ENCODE measurements around the gene NUAK2.

The NUAK2 gene

GRCh38 chr1:205346956-205347574, 25.5 kb upstream of the NUAK2 start:
- DNase-seq (ENCODE audit: low read depth in 2 of 2, low spot score in 1 of 2) = no peak

GRCh38 chr1:205345761-205346160, 24.2 kb upstream of the NUAK2 start:
- DNase-seq (ENCODE audit: low read depth in 2 of 2, low spot score in 1 of 2) = no peak

GRCh38 chr1:205344066-205344928, 22.8 kb upstream of the NUAK2 start:
- peak in 1 of 2 donors; percentile 26 for DNase-seq (ENCODE audit: low read depth in 2 of 2, low spot score in 1 of 2)

GRCh38 chr1:205343431-205344065, 22.0 kb upstream of the NUAK2 start:
- no peak for DNase-seq (ENCODE audit: low read depth in 2 of 2, low spot score in 1 of 2)

- no peak for DNase-seq (ENCODE audit: low read depth in 2 of 2, low spot score in 1 of 2)
These were observed 21.4 kb upstream of the NUAK2 start for GRCh38 chr1:205342986-205343385.

- no peak for DNase-seq (ENCODE audit: low read depth in 2 of 2, low spot score in 1 of 2)
These were observed 19.1 kb upstream of the NUAK2 start for GRCh38 chr1:205340676-205341075.

GRCh38 chr1:205339717-205340116, 18.2 kb upstream of the NUAK2 start:
- no peak for DNase-seq (ENCODE audit: low read depth in 2 of 2, low spot score in 1 of 2)

GRCh38 chr1:205339197-205339702, 17.7 kb upstream of the NUAK2 start:
- no peak for DNase-seq (ENCODE audit: low read depth in 2 of 2, low spot score in 1 of 2)

GRCh38 chr1:205338011-205338410, 16.5 kb upstream of the NUAK2 start:
- no peak for DNase-seq (ENCODE audit: low read depth in 2 of 2, low spot score in 1 of 2)

- no peak for DNase-seq (ENCODE audit: low read depth in 2 of 2, low spot score in 1 of 2)
These were observed 15.9 kb upstream of the NUAK2 start for GRCh38 chr1:205337481-205337880.

- peak; percentile 41 to 49 for DNase-seq (ENCODE audit: low read depth in 2 of 2, low spot score in 1 of 2)
These were observed 14.1 kb upstream of the NUAK2 start for GRCh38 chr1:205335692-205336091.

GRCh38 chr1:205332015-205332791, 10.7 kb upstream of the NUAK2 start:
- DNase-seq (ENCODE audit: low read depth in 2 of 2, low spot score in 1 of 2) = no peak

GRCh38 chr1:205330150-205330549, 8.6 kb upstream of the NUAK2 start:
- DNase-seq (ENCODE audit: low read depth in 2 of 2, low spot score in 1 of 2) = no peak

GRCh38 chr1:205329719-205330118, 8.2 kb upstream of the NUAK2 start:
- no peak for DNase-seq (ENCODE audit: low read depth in 2 of 2, low spot score in 1 of 2)

GRCh38 chr1:205328476-205328875, 6.9 kb upstream of the NUAK2 start:
- DNase-seq (ENCODE audit: low read depth in 2 of 2, low spot score in 1 of 2) = no peak

- no peak for DNase-seq (ENCODE audit: low read depth in 2 of 2, low spot score in 1 of 2)
These were observed 5.4 kb upstream of the NUAK2 start for GRCh38 chr1:205326812-205327466.

- peak in 1 of 2 donors; percentile 23 for DNase-seq (ENCODE audit: low read depth in 2 of 2, low spot score in 1 of 2)
These were observed 3.9 kb upstream of the NUAK2 start for GRCh38 chr1:205325334-205325884.

GRCh38 chr1:205324781-205325180, 3.2 kb upstream of the NUAK2 start:
- no peak for DNase-seq (ENCODE audit: low read depth in 2 of 2, low spot score in 1 of 2)

- no peak for DNase-seq (ENCODE audit: low read depth in 2 of 2, low spot score in 1 of 2)
These were observed 2.2 kb upstream of the NUAK2 start for GRCh38 chr1:205323794-205324193.

GRCh38 chr1:205321959-205322283, 376 bp upstream of the NUAK2 start:
- DNase-seq (ENCODE audit: low read depth in 2 of 2, low spot score in 1 of 2) = no peak
